ENCODE results near the gene STON1. TPM values are rescaled to one million over a fixed set of nuclear protein-coding genes. Genes with fewer than 3 reads are reported as not detected.

Gene STON1
- total and polyA plus RNA-seq, 8 donors = 5.5 to 116 (median 23.5) TPM

GRCh38 chr2:48483506-48483905, 46.4 kb upstream of the STON1 start:
- H3K27me3 ChIP-seq = no peaks in the 10 kb centered on the region
- WGBS, 5 donors = 65 to 93% (median 79%) methylated on average over 4 of the region's 4 CpGs
- no peaks in the 10 kb centered on the region for H3K9me3 ChIP-seq
- peak overlapping the region in 4 of 5 donors; percentile 31 to 85 (median 72) for H3K27ac ChIP-seq
- intact Hi-C loops (cut with DNase I; ENCODE audit: low total_unique reads) = no loop called here
- peaks cover 6 to 64% (median 36%) of the 10 kb centered on the region in 4 donors for H3K36me3 ChIP-seq
- TF ChIP-seq POLR2AphosphoS5 (IDR thresholded peaks at IDR 0.05) = peak; percentile 53 to 96 (median 76)
- TF ChIP-seq POLR2A (IDR thresholded peaks at IDR 0.05) = no peak
- TF ChIP-seq CTCF (IDR thresholded peaks at IDR 0.05) = no peak
- TF ChIP-seq EP300 (IDR thresholded peaks at IDR 0.05) = peak; percentile 93
- H3K4me3 ChIP-seq = no peak overlapping the region
- H3K4me1 ChIP-seq = peaks cover 17 to 55% (median 33%) of the 10 kb centered on the region in 4 donors
- peak in 1 of 2 donors; percentile 39 for DNase-seq

DNA sequence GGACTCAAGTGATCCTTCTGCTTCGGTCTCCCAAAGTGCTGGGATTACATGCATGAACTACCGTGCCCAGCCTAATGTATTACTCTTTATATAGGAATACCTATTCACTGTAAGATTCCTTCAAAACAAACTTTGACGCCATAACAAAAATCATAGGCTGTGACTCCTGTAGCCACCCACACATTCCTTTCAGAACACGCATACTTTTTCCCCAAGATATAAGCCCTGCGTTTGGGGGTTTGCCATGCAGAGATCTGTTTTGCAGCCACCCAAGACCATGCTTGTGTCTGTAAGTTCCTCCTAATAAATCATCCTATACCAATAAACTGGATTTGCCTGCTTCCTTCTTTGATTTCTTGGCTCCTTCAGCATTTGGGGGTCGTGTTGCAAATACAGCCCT, 46.0 kb upstream of the STON1 start:
- Histone ChIP-seq H3K4me1 (peaks cover 17 to 53% (median 31%) of the 10 kb centered on the region in 4 donors), H3K27me3 (no peaks in the 10 kb centered on the region), H3K36me3 (peaks cover 6 to 66% (median 37%) of the 10 kb centered on the region in 4 donors), H3K27ac (peak overlapping the region in 3 of 5 donors; percentile 32 to 85 (median 80)), H3K4me3 (no peak overlapping the region), H3K9me3 (no peaks in the 10 kb centered on the region)
- intact Hi-C loops (cut with DNase I; ENCODE audit: low total_unique reads) = no loop called here
- 64 to 87% (median 74%) methylated on average over 6 of the region's 6 CpGs for WGBS, 5 donors
- DNase-seq = peak in 1 of 2 donors; percentile 53
- no peak for TF ChIP-seq POLR2AphosphoS5 (IDR thresholded peaks at IDR 0.05)
- no peak for TF ChIP-seq CTCF (IDR thresholded peaks at IDR 0.05)
- no peak for TF ChIP-seq EP300 (IDR thresholded peaks at IDR 0.05)
- TF ChIP-seq POLR2A (IDR thresholded peaks at IDR 0.05) = no peak

GRCh38 chr2:48488545-48488944, 41.4 kb upstream of the STON1 start:
- Histone ChIP-seq H3K4me3 (no peak overlapping the region), H3K9me3 (no peaks in the 10 kb centered on the region), H3K4me1 (peaks cover 0 to 6% (median 0%) of the 10 kb centered on the region in 4 donors), H3K36me3 (peaks cover 6 to 79% (median 56%) of the 10 kb centered on the region in 4 donors), H3K27ac (peak overlapping the region in 1 of 5 donors; percentile 32), H3K27me3 (no peaks in the 10 kb centered on the region)
- no peak for DNase-seq
- intact Hi-C loops (cut with DNase I; ENCODE audit: low total_unique reads) = no loop called here
- 93 to 96% (median 94%) methylated on average over 3 of the region's 3 CpGs for WGBS, 5 donors
- TF ChIP-seq EP300 (IDR thresholded peaks at IDR 0.05) (no peak), POLR2A (IDR thresholded peaks at IDR 0.05) (no peak), POLR2AphosphoS5 (IDR thresholded peaks at IDR 0.05) (no peak), CTCF (IDR thresholded peaks at IDR 0.05) (no peak)

GRCh38 chr2:48496849-48497248, 33.1 kb upstream of the STON1 start:
- no peak overlapping the region for H3K27ac ChIP-seq
- peaks cover 17 to 94% (median 81%) of the 10 kb centered on the region in 4 donors for H3K36me3 ChIP-seq
- intact Hi-C loops (cut with DNase I; ENCODE audit: low total_unique reads) = no loop called here
- WGBS, 5 donors = 84 to 94% (median 85%) methylated on average over 2 of the region's 2 CpGs
- H3K27me3 ChIP-seq = no peaks in the 10 kb centered on the region
- no peak overlapping the region for H3K4me3 ChIP-seq
- no peak for DNase-seq
- H3K4me1 ChIP-seq = no peaks in the 10 kb centered on the region
- no peak for TF ChIP-seq POLR2AphosphoS5 (IDR thresholded peaks at IDR 0.05)
- no peak for TF ChIP-seq POLR2A (IDR thresholded peaks at IDR 0.05)
- no peak for TF ChIP-seq EP300 (IDR thresholded peaks at IDR 0.05)
- no peak for TF ChIP-seq CTCF (IDR thresholded peaks at IDR 0.05)
- no peaks in the 10 kb centered on the region for H3K9me3 ChIP-seq
